ENCODE measurements around the gene TSC22D3.

Gene TSC22D3

DNA sequence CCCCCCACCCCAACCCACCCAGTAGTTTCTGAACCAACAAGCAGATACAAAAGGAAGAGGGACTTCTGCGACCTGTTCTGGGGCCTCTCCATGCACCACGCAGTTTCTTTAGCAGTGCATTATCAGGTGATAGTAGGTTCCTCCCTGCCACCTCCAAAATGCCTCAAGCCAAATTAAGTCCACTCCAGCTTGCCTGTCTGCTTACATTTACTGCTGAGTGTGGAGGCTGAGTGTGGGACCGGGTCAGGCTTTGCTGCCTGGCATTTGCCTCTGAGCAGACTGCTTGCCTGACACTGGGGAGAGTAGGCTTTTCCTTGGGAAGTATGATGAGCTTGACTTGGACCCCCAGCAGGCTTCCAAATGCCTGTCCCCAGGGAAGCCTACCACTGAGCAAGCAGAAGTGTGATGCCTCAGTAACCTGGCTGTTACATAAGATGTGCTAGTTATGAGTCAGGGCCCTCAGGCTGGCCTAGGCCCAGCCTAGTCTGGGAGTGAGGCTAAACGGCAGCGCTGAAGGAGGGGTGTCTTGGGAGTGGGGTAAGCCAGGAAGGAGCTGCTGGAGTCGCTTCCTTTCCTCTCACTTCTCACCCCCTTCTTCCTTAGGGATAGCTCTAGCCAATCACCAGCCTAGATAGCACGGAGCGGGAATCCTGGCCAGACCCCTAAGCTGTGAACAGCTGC is 9.0 kb downstream of the TSC22D3 start:
- Histone ChIP-seq H3K9me3 (ENCODE audit: low read depth, low read length) (no peaks in the 10 kb centered on the region), H3K27ac (no peak overlapping the region), H3K4me3 (no peak overlapping the region), H3K9ac (ENCODE audit: insufficient read length) (no peak overlapping the region), H3K36me3 (ENCODE audit: insufficient read depth, low read length) (no peaks in the 10 kb centered on the region)
- DNase-seq (ENCODE audit: low read depth, low spot score), result no peak
- TF ChIP-seq EZH2 (IDR thresholded peaks at IDR 0.05), result no peak

DNA sequence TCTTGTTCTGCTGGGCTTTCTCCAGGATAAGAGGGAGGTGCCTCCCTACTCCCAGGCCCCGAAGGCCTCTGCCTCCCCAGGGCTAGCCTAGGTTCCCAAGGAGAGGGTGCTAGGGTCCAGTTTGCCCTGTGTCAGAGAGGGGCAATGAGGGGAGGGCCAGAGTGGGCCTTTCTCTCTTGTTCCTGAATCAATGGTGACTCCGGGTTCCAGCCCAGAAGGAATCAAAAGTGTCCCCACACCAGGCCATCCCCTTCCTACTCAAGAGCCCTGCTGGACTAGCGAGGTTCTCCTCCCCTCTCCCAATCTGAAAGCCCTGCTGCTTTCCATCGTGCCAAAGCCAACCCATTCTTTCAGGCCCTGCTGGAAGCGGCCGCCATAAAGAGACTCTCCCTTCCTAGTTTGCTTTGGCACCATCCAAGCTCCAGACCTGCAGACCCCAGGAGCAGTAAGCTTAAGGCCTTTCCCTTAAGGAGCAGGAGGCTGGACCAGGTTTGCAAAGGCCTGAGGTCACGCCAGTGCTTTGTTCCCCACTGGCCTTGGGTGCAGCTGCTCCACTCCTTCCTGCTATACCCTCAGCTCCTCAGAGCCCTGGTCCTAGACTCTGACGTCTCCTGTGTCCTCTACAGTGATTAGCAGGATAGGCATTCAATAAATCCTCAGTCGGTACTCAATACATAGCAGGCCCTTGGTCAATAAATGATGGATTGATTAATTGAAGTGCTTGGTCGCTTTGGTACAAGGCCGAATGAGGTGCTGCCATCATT is 10.6 kb downstream of the TSC22D3 start:
- no peak for DNase-seq (ENCODE audit: low read depth, low spot score)
- H3K36me3 ChIP-seq (ENCODE audit: insufficient read depth, low read length), result no peaks in the 10 kb centered on the region
- H3K4me3 ChIP-seq, result no peak overlapping the region
- H3K27ac ChIP-seq, result no peak overlapping the region
- no peaks in the 10 kb centered on the region for H3K9me3 ChIP-seq (ENCODE audit: low read depth, low read length)
- TF ChIP-seq POLR2AphosphoS5 (IDR thresholded peaks at IDR 0.05; ENCODE audit: borderline replicate concordance, low read depth, low read length) (no peak), FOXP2 (optimal IDR thresholded peaks at IDR 0.05; ENCODE audit: control extremely low read depth, extremely low read length, insufficient read depth) (no peak)
- H3K9ac ChIP-seq (ENCODE audit: insufficient read length), result no peak overlapping the region

GRCh38 chrX:107763647-107764046 is 11.9 kb downstream of the TSC22D3 start:
- H3K36me3 ChIP-seq (ENCODE audit: insufficient read depth, low read length), result no peaks in the 10 kb centered on the region
- no peak overlapping the region for H3K27ac ChIP-seq
- H3K4me3 ChIP-seq, result no peak overlapping the region
- H3K9ac ChIP-seq (ENCODE audit: insufficient read length), result no peak overlapping the region
- no peak for TF ChIP-seq FOXP2 (optimal IDR thresholded peaks at IDR 0.05; ENCODE audit: control extremely low read depth, extremely low read length, insufficient read depth)
- TF ChIP-seq EZH2 (IDR thresholded peaks at IDR 0.05), result no peak
- no peak for TF ChIP-seq POLR2AphosphoS5 (IDR thresholded peaks at IDR 0.05; ENCODE audit: borderline replicate concordance, low read depth, low read length)
- H3K9me3 ChIP-seq (ENCODE audit: low read depth, low read length), result no peaks in the 10 kb centered on the region
- no peak for DNase-seq (ENCODE audit: low read depth, low spot score)

GRCh38 chrX:107760304-107761077 is 15.1 kb downstream of the TSC22D3 start:
- TF ChIP-seq POLR2AphosphoS5 (IDR thresholded peaks at IDR 0.05; ENCODE audit: borderline replicate concordance, low read depth, low read length), result no peak
- no peak for TF ChIP-seq EZH2 (IDR thresholded peaks at IDR 0.05)
- no peak for TF ChIP-seq FOXP2 (optimal IDR thresholded peaks at IDR 0.05; ENCODE audit: control extremely low read depth, extremely low read length, insufficient read depth)
- Histone ChIP-seq H3K4me3 (no peak overlapping the region), H3K27ac (no peak overlapping the region), H3K9me3 (ENCODE audit: low read depth, low read length) (no peaks in the 10 kb centered on the region), H3K9ac (ENCODE audit: insufficient read length) (no peak overlapping the region), H3K36me3 (ENCODE audit: insufficient read depth, low read length) (no peaks in the 10 kb centered on the region)
- DNase-seq (ENCODE audit: low read depth, low spot score), result no peak

DNA sequence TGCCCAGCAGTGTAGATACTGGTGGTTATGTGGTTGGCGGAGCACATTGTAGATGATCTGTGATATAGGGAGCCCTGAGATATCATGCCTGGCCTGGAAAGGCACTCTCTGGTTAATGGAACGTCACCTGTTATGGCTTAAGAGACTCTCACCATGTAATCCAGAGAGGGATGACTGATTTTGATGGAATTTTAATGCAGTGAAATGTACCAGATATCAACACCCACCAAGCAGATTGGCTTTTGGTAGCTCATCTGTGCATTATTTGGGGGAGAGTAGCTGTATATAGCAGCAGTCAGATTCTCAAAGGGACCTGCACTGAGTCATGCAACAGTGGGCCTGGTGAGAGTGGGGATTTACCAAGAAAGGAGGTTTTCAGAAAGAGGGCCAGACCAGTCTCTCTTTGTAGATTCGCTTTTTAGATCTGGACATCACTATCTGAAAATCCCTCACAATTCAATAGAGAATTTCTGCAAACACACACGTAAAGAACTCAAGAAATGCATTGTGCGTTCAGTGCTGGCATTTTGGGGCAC is 17.3 kb downstream of the TSC22D3 start:
- H3K4me3 ChIP-seq, result no peak overlapping the region
- no peak overlapping the region for H3K9ac ChIP-seq (ENCODE audit: insufficient read length)
- TF ChIP-seq EZH2 (IDR thresholded peaks at IDR 0.05), result no peak
- TF ChIP-seq POLR2AphosphoS5 (IDR thresholded peaks at IDR 0.05; ENCODE audit: borderline replicate concordance, low read depth, low read length), result no peak
- no peak for TF ChIP-seq FOXP2 (optimal IDR thresholded peaks at IDR 0.05; ENCODE audit: control extremely low read depth, extremely low read length, insufficient read depth)
- no peaks in the 10 kb centered on the region for H3K36me3 ChIP-seq (ENCODE audit: insufficient read depth, low read length)
- H3K9me3 ChIP-seq (ENCODE audit: low read depth, low read length), result no peaks in the 10 kb centered on the region
- H3K27ac ChIP-seq, result no peak overlapping the region
- DNase-seq (ENCODE audit: low read depth, low spot score), result no peak

DNA sequence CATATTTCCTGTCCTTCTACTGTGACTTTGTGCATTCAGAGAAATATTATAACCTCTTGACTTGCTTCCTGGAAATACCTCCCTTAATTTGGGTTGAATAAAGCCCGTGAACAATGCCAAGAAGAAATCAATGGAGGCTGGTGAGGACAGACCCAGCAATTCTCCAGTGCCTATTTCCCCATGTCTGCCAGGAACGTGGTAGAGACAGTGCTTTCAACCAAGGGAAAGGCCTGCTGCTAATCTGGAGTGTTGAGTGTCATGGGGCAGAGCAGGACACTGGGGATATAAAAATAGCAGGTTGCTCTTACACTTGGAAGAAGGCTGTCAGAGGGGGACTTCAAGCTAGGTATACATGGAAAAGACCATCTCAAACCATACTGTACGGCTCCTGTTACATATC is 19.9 kb downstream of the TSC22D3 start:
- Histone ChIP-seq H3K36me3 (ENCODE audit: insufficient read depth, low read length) (no peaks in the 10 kb centered on the region), H3K4me3 (no peak overlapping the region), H3K27ac (no peak overlapping the region), H3K9me3 (ENCODE audit: low read depth, low read length) (no peaks in the 10 kb centered on the region), H3K9ac (ENCODE audit: insufficient read length) (no peak overlapping the region)
- no peak for TF ChIP-seq POLR2AphosphoS5 (IDR thresholded peaks at IDR 0.05; ENCODE audit: borderline replicate concordance, low read depth, low read length)
- no peak for TF ChIP-seq EZH2 (IDR thresholded peaks at IDR 0.05)
- no peak for TF ChIP-seq FOXP2 (optimal IDR thresholded peaks at IDR 0.05; ENCODE audit: control extremely low read depth, extremely low read length, insufficient read depth)
- DNase-seq (ENCODE audit: low read depth, low spot score), result no peak

GRCh38 chrX:107753187-107753586 is 22.4 kb downstream of the TSC22D3 start:
- no peaks in the 10 kb centered on the region for H3K9me3 ChIP-seq (ENCODE audit: low read depth, low read length)
- no peak overlapping the region for H3K4me3 ChIP-seq
- H3K27ac ChIP-seq, result no peak overlapping the region
- no peak for DNase-seq (ENCODE audit: low read depth, low spot score)
- no peak for TF ChIP-seq POLR2AphosphoS5 (IDR thresholded peaks at IDR 0.05; ENCODE audit: borderline replicate concordance, low read depth, low read length)
- no peaks in the 10 kb centered on the region for H3K36me3 ChIP-seq (ENCODE audit: insufficient read depth, low read length)
- no peak overlapping the region for H3K9ac ChIP-seq (ENCODE audit: insufficient read length)

DNA sequence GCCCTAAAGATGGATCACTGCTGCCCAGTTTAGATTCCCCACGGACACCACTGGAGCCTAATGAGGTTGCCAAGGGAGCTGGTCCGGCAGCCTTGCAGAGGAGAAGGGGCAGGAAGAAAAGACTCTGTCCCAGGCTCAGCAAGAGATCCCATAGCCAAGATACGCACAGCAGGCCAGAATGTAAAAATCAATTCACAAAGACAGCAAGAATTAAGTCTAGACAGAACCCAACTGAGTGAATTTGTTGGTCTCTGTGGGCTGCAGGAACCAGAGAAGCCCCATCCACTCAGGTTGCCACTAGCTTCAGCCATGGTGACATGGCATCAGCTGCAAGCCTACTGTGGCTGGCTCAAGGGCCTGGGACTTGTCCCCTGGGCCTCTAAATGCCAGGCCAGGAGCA is 22.9 kb downstream of the TSC22D3 start:
- Histone ChIP-seq H3K27ac (no peak overlapping the region), H3K4me3 (no peak overlapping the region), H3K36me3 (ENCODE audit: insufficient read depth, low read length) (no peaks in the 10 kb centered on the region), H3K9me3 (ENCODE audit: low read depth, low read length) (no peaks in the 10 kb centered on the region), H3K9ac (ENCODE audit: insufficient read length) (no peak overlapping the region)
- DNase-seq (ENCODE audit: low read depth, low spot score), result no peak
- TF ChIP-seq POLR2AphosphoS5 (IDR thresholded peaks at IDR 0.05; ENCODE audit: borderline replicate concordance, low read depth, low read length) (no peak), EZH2 (IDR thresholded peaks at IDR 0.05) (no peak), FOXP2 (optimal IDR thresholded peaks at IDR 0.05; ENCODE audit: control extremely low read depth, extremely low read length, insufficient read depth) (no peak)

Data from SK-N-MC (cell line).